ENCODE results near the gene CXorf58.

Gene CXorf58

GRCh38 chrX:23870041-23870440 is 37.8 kb upstream of the CXorf58 start:
- no peak for ATAC-seq
- TF ChIP-seq PPARA (CRISPR knock-in tag; IDR thresholded peaks at IDR 0.05; ENCODE audit: borderline replicate concordance) (no peak), ZNF8 (CRISPR knock-in tag; IDR thresholded peaks at IDR 0.05) (no peak), PATZ1 (CRISPR knock-in tag; IDR thresholded peaks at IDR 0.05; ENCODE audit: borderline replicate concordance) (no peak), POU6F1 (CRISPR knock-in tag; IDR thresholded peaks at IDR 0.05; ENCODE audit: borderline replicate concordance, low read depth) (no peak), BACH2 (CRISPR knock-in tag; IDR thresholded peaks at IDR 0.05; ENCODE audit: borderline replicate concordance) (no peak), ESRRG (CRISPR knock-in tag; IDR thresholded peaks at IDR 0.05) (no peak), CREB5 (CRISPR knock-in tag; IDR thresholded peaks at IDR 0.05; ENCODE audit: low read depth) (no peak), GLIS3 (CRISPR knock-in tag; IDR thresholded peaks at IDR 0.05) (no peak), ZFP30 (CRISPR knock-in tag; IDR thresholded peaks at IDR 0.05) (no peak), CSDC2 (CRISPR knock-in tag; IDR thresholded peaks at IDR 0.05) (no peak), ZFP3 (CRISPR knock-in tag; IDR thresholded peaks at IDR 0.05) (no peak), ISL1 (CRISPR knock-in tag; IDR thresholded peaks at IDR 0.05) (no peak)

GRCh38 chrX:23871905-23872546 is 35.8 kb upstream of the CXorf58 start:
- no peak for ATAC-seq
- no peak for TF ChIP-seq SNAI2 (CRISPR knock-in tag; IDR thresholded peaks at IDR 0.05)
- no peak for TF ChIP-seq ZNF70 (CRISPR knock-in tag; IDR thresholded peaks at IDR 0.05)
- TF ChIP-seq BACH2 (CRISPR knock-in tag; IDR thresholded peaks at IDR 0.05; ENCODE audit: borderline replicate concordance) = no peak
- TF ChIP-seq OSR1 (CRISPR knock-in tag; IDR thresholded peaks at IDR 0.05) = no peak
- no peak for TF ChIP-seq PATZ1 (CRISPR knock-in tag; IDR thresholded peaks at IDR 0.05; ENCODE audit: borderline replicate concordance)
- no peak for TF ChIP-seq ZNF565 (CRISPR knock-in tag; conservative IDR thresholded peaks at IDR 0.05; ENCODE audit: low read depth)
- TF ChIP-seq POU6F1 (CRISPR knock-in tag; IDR thresholded peaks at IDR 0.05; ENCODE audit: borderline replicate concordance, low read depth) = no peak
- TF ChIP-seq ZC3H10 (CRISPR knock-in tag; IDR thresholded peaks at IDR 0.05) = no peak
- TF ChIP-seq ZFP30 (CRISPR knock-in tag; IDR thresholded peaks at IDR 0.05) = no peak
- TF ChIP-seq CSDC2 (CRISPR knock-in tag; IDR thresholded peaks at IDR 0.05) = no peak
- no peak for TF ChIP-seq ARNTL (CRISPR knock-in tag; IDR thresholded peaks at IDR 0.05; ENCODE audit: borderline replicate concordance, low read depth)
- TF ChIP-seq TCF4 (CRISPR knock-in tag; IDR thresholded peaks at IDR 0.05; ENCODE audit: borderline replicate concordance) = no peak
- TF ChIP-seq ISL1 (CRISPR knock-in tag; IDR thresholded peaks at IDR 0.05) = no peak
- no peak for TF ChIP-seq GLIS3 (CRISPR knock-in tag; IDR thresholded peaks at IDR 0.05)
- no peak for TF ChIP-seq RARB (CRISPR knock-in tag; IDR thresholded peaks at IDR 0.05)
- TF ChIP-seq TOX (CRISPR knock-in tag; IDR thresholded peaks at IDR 0.05; ENCODE audit: borderline replicate concordance) = no peak
- no peak for TF ChIP-seq CREB5 (CRISPR knock-in tag; IDR thresholded peaks at IDR 0.05; ENCODE audit: low read depth)
- TF ChIP-seq ZNF8 (CRISPR knock-in tag; IDR thresholded peaks at IDR 0.05) = no peak
